GM13977 (cell line): ENCODE measurements around the gene TTC7B.

Experiments
- DNase-seq: peaks from one replicate; pipeline ENCODE4 v3.0.0; 2012; ENCODE audit warnings: low spot score
- CTCF ChIP-seq: IDR thresholded peaks from 2 replicates; pipeline ENCODE4 v1.5.1; 2012; ENCODE audit warnings: mild to moderate bottlenecking, control low read depth; ENCODE audit not compliant: insufficient read depth; ENCODE audit errors: extremely low read depth, missing control alignments
- in situ Hi-C: fragments of 300-500 bp; cut with MboI; formaldehyde crosslinking; loops from one replicate; pipeline ENCODE4 v1.12.0; 2022; ENCODE audit warnings: low sequenced_read_pairs, low pct_unique_long_range_greater_than_20kb, mixed read lengths, inconsistent platforms; ENCODE audit not compliant: unreplicated experiment

The TTC7B gene

GRCh38 chr14:90575336-90575735 lies 240.9 kb downstream of the TTC7B start:
- in situ Hi-C loops = no loop called here
- no peak for TF ChIP-seq CTCF
- no peak for DNase-seq

GRCh38 chr14:90574188-90575131 lies 241.8 kb downstream of the TTC7B start:
- TF ChIP-seq CTCF = no peak
- in situ Hi-C loops = no loop called here
- no peak for DNase-seq

- TF ChIP-seq CTCF = no peak
- in situ Hi-C loops = no loop called here
- DNase-seq = no peak
Observed at GRCh38 chr14:90573385-90574105, 242.7 kb downstream of the TTC7B start.

- no peak for TF ChIP-seq CTCF
- no peak for DNase-seq
- in situ Hi-C loops = no loop called here
Observed at GRCh38 chr14:90572441-90573150, 243.6 kb downstream of the TTC7B start.

- no peak for DNase-seq
- in situ Hi-C loops = no loop called here
- no peak for TF ChIP-seq CTCF
Observed at GRCh38 chr14:90571149-90571947, 244.9 kb downstream of the TTC7B start.

GRCh38 chr14:90570461-90570860 lies 245.8 kb downstream of the TTC7B start:
- in situ Hi-C loops = no loop called here
- TF ChIP-seq CTCF = no peak
- no peak for DNase-seq
